NCI-H2196 (cell line): ENCODE measurements around the gene KCNA3.
"Not testable (repeated sequence)": the region's sequence is repeated elsewhere in the genome, so short reads cannot be mapped to it uniquely, and the experiment has no call there.

ENCODE experiments used
- DNase-seq: peaks from one replicate; lab custom pipeline; 2025; ENCODE audit not compliant: unreplicated experiment; lab: John Stamatoyannopoulos, UW

KCNA3 gene

GRCh38 chr1:110680036-110680735 is 5.4 kb upstream of the KCNA3 start:
- DNase-seq, result no peak

DNA sequence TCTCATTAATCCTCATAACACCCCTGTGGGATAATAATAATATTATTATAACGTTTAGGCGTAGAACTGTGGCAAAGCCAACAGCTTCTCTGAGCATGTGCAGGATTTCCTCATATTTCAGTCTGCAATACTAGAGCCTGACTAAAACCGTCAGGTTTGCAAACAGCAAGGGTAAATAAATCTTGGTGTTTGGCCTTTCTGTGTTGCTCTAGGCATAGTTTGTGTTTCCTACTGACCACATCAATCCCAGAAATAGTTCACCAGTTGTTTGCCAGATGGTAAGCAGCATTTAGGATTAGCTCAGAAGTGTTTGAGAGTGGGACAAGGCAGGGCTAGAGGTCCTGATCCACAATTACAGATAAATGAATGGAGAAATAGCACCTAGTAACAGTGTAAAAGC is 2.8 kb upstream of the KCNA3 start:
- DNase-seq, result peak; percentile 19

GRCh38 chr1:110676970-110677369 is 2.2 kb upstream of the KCNA3 start:
- peak; percentile 74 for DNase-seq

GRCh38 chr1:110675060-110675791 is 486 bp upstream of the KCNA3 start:
- no peak for DNase-seq

DNA sequence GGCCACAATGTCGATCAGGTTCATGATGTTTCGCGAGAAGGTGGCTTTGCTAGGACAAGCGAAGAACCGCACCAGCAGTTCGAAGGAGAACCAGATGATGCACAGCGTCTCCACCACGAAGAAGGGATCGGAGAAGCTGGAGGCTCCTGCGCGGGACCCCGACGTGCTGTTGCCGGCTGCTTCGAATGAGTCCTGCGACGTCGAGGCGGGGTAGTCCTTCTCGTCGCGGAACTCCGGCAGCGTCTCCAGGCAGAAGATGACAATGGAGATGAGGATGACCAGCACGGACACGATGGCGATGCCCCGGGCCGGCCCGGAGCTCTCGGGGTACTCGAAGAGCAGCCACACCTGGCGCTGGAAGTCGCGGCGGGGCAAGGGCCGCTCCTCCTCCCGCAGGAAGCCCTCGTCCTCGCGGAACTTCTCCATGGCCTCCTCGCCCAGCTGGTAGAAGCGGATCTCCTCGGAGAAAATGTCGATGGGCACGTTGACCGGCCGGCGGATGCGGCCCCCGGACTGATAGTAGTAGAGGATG is 869 bp downstream of the KCNA3 start:
- DNase-seq, result no peak

DNA sequence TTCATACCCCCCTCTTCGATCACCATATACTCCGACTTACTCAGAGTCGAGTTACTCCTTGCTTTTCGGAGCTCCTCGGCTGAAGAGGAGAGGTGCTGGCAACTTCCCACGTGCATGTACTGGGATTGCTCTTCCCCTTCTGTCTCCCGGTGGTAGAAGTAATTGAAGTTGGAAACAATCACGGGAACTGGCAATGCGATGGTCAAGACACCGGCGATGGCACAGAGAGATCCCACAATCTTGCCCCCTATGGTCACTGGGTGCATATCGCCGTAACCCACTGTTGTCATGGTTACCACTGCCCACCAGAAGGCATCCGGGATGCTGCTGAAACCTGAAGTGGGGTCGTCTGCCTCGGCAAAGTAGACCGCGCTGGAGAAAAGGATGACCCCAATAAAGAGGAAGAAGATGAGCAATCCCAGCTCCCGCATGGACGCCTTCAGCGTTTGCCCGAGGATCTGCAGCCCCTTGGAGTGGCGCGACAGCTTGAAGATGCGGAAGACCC is 1.5 kb downstream of the KCNA3 start:
- DNase-seq, result no peak

DNA sequence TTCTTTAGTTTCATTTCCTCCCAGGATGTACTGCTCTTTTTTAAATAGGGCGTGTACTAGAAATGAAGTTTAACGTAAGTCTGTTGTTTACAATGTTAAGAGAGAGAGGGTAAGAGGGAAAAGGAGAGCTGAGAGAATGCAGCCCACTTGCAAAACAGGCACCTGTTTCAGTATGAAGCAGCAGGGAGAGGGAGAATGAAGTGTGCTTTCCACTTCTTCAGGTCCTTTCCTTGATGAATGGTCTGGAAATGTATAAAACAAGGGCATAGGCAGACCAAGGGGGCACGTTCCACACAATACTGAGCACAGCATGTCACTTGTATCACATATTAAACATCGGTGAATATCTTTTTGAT is 2.0 kb downstream of the KCNA3 start:
- no peak for DNase-seq

DNA sequence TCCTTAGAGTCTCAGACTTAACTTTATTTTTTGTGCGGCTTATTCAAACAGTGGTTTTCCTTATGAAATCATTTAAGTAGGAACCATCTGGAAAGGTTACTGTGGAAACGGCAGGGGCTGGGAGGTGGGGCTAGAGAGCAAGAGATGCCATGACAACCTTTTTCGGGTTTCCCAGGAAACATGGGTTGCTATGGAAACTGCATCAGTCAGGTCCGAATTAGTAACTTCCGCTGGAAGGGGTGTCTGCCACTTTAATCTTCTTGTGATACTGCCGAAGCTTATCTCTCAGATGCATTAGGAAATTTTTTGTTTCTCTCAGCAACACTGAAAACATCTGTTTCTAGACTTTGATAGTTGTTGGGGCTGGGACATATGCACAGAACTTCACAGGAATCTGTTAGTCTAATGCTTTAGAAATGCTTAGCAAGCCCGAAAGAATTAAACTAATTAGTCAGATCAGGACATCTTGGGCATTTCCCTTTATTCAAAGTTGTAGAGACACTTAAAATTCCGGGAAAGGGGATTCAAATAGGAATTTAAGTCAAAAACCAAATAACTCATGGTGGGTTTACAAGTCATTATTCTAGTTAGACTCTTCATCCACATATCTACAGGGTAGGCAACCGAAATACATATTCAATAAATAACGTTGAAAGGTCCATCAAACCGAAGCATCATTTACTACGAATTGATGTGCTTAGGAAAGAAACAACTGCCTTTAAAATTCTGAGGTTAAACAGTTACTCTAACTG is 2.6 kb downstream of the KCNA3 start:
- peak; percentile 8 for DNase-seq

- DNase-seq, result no peak
Observed at GRCh38 chr1:110671361-110671760, 3.4 kb downstream of the KCNA3 start.

- no peak for DNase-seq
Observed at GRCh38 chr1:110668549-110668948, 6.2 kb downstream of the KCNA3 start.

DNA sequence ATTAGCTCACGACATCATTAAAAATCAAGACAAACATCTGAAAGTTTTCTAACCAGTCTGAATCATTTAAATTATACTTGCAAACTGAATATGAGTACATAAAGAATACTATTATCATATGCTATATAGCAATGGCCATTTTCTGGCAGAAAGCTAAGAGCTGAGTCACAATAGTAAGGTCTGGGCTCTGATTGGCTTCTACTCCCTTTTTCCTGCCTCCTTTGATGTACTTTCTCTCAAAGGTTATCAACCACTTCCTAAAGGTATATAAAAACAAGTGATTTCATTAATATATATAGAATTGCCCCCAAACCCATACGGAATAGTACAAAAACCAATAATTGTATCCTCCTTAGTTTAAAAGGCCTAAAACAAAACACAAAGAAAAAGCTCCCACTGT is 7.0 kb downstream of the KCNA3 start:
- DNase-seq, result no peak

GRCh38 chr1:110663241-110663640 is 11.5 kb downstream of the KCNA3 start:
- no peak for DNase-seq

- DNase-seq, result not testable (repeated sequence)
Observed at GRCh38 chr1:110659559-110659958, 15.2 kb downstream of the KCNA3 start.

- no peak for DNase-seq
Observed at GRCh38 chr1:110657351-110657750, 17.4 kb downstream of the KCNA3 start.

DNA sequence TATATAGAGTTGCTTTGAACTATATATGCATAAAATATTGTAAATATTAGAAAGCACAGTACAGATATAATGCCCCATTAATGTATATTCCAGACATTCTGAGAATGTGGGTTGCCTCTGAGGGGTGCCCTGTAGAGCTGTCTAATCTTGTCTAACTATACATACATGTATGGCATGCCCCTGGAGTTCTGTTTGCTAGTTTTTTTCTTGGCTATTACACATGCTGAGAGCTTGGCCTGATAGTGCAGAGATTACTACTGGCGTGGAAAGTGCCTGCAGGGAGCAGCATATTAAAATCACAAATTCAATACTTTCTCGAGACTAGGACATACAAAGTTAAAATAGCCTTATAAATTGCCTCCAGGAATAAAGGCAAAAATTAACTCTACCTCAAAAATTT is 24.1 kb downstream of the KCNA3 start:
- no peak for DNase-seq

- DNase-seq, result no peak
Observed at GRCh38 chr1:110648417-110648816, 26.3 kb downstream of the KCNA3 start.

- DNase-seq, result peak; percentile 42
Observed at GRCh38 chr1:110647254-110647891, 27.4 kb downstream of the KCNA3 start.

DNA sequence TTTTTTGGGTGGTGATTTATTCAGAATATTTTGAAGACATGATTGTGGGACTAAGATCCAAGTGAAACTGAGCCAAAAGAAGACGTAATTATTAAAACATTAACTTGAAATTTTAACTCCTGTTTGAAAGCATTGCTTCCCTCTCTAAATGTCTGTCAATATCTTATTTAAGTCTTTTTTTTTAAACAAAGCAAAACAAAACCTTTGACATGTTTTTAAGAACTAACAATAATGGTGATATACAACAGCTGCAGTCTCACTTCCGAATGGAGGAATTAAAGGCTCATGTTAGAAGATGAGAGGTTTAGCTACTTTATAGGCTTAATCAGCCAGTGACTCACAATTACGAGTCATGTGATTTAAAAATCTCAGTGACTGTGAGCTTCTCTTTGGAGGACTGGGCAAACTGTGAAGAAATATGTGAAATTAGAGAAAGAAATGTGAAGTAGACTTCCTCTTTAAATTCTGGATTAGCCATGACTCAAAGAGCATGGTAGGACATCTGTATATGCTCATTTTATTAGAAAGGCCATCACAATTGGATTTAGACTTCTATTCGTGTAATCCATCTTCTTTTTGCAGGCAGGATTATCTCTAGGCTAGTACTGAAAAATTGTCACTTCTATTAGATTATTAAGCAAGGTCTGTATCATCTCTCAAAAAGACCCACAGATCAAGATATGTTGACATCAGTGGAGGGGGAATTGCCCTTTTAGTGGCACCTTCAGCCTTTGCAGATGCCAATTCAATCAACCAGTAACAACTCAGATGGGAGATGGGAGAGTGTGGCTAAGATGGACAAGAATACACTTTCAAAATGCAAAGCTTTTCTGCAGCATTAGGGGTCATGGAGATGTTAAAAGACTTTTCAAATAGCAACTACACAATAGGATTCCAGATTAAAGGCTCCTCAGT is 28.7 kb downstream of the KCNA3 start:
- DNase-seq, result no peak

GRCh38 chr1:110645211-110645610 is 29.5 kb downstream of the KCNA3 start:
- no peak for DNase-seq

- no peak for DNase-seq
Observed at GRCh38 chr1:110643879-110644472, 30.8 kb downstream of the KCNA3 start.
